HG03575 (cell line): ENCODE data around the gene IFNA2.
"Not testable (repeated sequence)": the region's sequence is repeated elsewhere in the genome, so short reads cannot be mapped to it uniquely, and the experiment has no call there.

ENCODE experiments used
- ATAC-seq: cut with Tn5 transposase; IDR thresholded peaks from one replicate; pipeline ENCODE4 v1.9.1; 2021; ENCODE audit not compliant: unreplicated experiment, insufficient number of reproducible peaks, low FRiP score; ENCODE audit errors: extremely low read depth

The IFNA2 gene

GRCh38 chr9:21395778-21396717 lies 10.8 kb upstream of the IFNA2 start:
- no peak for ATAC-seq

- no peak for ATAC-seq
Observed at GRCh38 chr9:21392270-21392669, 7.1 kb upstream of the IFNA2 start.

GRCh38 chr9:21383627-21384026 lies 1.6 kb downstream of the IFNA2 start:
- ATAC-seq: no peak

- peak; percentile 98 for ATAC-seq
Observed at GRCh38 chr9:21381448-21382339, 3.5 kb downstream of the IFNA2 start.

GRCh38 chr9:21371467-21371866 lies 13.7 kb downstream of the IFNA2 start:
- ATAC-seq: not testable (repeated sequence)

GRCh38 chr9:21367957-21368356 lies 17.2 kb downstream of the IFNA2 start, which contains the start of gene IFNA13:
IFNA13 (minus strand) TSS chr9:21368057; CDS start chr9:21368010, 47 bp downstream.
- ATAC-seq: no peak

GRCh38 chr9:21367169-21367568 lies 18.0 kb downstream of the IFNA2 start:
- peak; percentile 92 for ATAC-seq

- ATAC-seq: no peak
Observed at GRCh38 chr9:21362287-21362686, 22.9 kb downstream of the IFNA2 start.

- ATAC-seq: peak; percentile 57
Observed at GRCh38 chr9:21357479-21358460, 27.4 kb downstream of the IFNA2 start.

GRCh38 chr9:21350787-21351186 lies 34.4 kb downstream of the IFNA2 start, which contains the start of gene IFNA6:
IFNA6 (minus strand) TSS chr9:21350887; CDS start chr9:21350887, 0 bp downstream.
- ATAC-seq: no peak

- no peak for ATAC-seq
Observed at GRCh38 chr9:21348430-21348970, 36.7 kb downstream of the IFNA2 start.

GRCh38 chr9:21340735-21341134 lies 44.5 kb downstream of the IFNA2 start:
- no peak for ATAC-seq

- ATAC-seq: no peak
Observed at GRCh38 chr9:21336457-21336856, 48.7 kb downstream of the IFNA2 start.

- ATAC-seq: peak; percentile 57
Observed at GRCh38 chr9:21334701-21335632, 50.2 kb downstream of the IFNA2 start, which contains the start of gene KLHL9. KLHL9 (minus strand) TSS chr9:21335404; CDS start chr9:21334859, 545 bp downstream.
